Transverse colon (tissue), 4 donors: ENCODE measurements around the gene SNX12. TPM values are rescaled to one million over a fixed set of nuclear protein-coding genes. Genes with fewer than 3 reads are reported as not detected.

ENCODE experiments used
- DNase-seq: peaks from one replicate; pipeline ENCODE4 v3.0.0-alpha.2; 2019
- H3K27ac ChIP-seq, 4 donors: fragments of 200-600 bp; sonication (generic); 2 replicates each; pipeline ENCODE4 v1.5.1; 2016 to 2018; ENCODE audit warnings: inconsistent platforms in 4 of 4
- H3K27me3 ChIP-seq: fragments of 200-600 bp; sonication (generic); 2 replicates; pipeline ENCODE4 v1.5.1; 2017; ENCODE audit warnings: inconsistent platforms
- H3K36me3 ChIP-seq, 4 donors: fragments of 200-600 bp; sonication (generic); 2 replicates each; pipeline ENCODE4 v1.5.1; 2017 to 2019; ENCODE audit warnings: inconsistent platforms in 4 of 4
- H3K4me1 ChIP-seq, 4 donors: fragments of 200-600 bp; sonication (generic); 2 replicates each; pipeline ENCODE4 v1.5.1; 2017 to 2020; ENCODE audit warnings: inconsistent platforms in 4 of 4
- H3K4me3 ChIP-seq, 4 donors: fragments of 200-600 bp; sonication (generic); 1 replicate in 1 of 4; 2 replicates in 3 of 4; pipeline versions ENCODE4 v1.5.1 to v1.6.1; 2017 to 2019; ENCODE audit warnings: inconsistent platforms in 4 of 4
- H3K9me3 ChIP-seq, 2 donors: fragments of 200-600 bp; sonication (generic); 2 replicates each; pipeline ENCODE4 v1.5.1; 2017 to 2019; ENCODE audit warnings: inconsistent platforms in 2 of 2
- CTCF ChIP-seq, 5 experiments: fragments of 200-600 bp in 3 of 5; fragments of 450-650 bp in 2 of 5; sonication (generic) in 3 of 5; IDR thresholded peaks; 1 replicate in 2 of 5; 2 replicates in 3 of 5; pipeline ENCODE4 v1.5.1; 2016 to 2017; ENCODE audit warnings: antibody characterized with exemption in 5 of 5, inconsistent platforms in 3 of 5, mild to moderate bottlenecking in 2 of 5, moderate library complexity in 1 of 5
- EP300 ChIP-seq: sonication (generic); formaldehyde crosslinking; IDR thresholded peaks from one replicate; pipeline ENCODE4 v1.6.1; 2017; ENCODE audit warnings: antibody characterized with exemption, low read depth
- POLR2A ChIP-seq: fragments of 450-650 bp; IDR thresholded peaks from one replicate; pipeline ENCODE4 v1.6.1; 2016; ENCODE audit warnings: antibody characterized with exemption, mild to moderate bottlenecking, moderate library complexity
- POLR2AphosphoS5 ChIP-seq, 3 donors: sonication (generic); formaldehyde crosslinking; IDR thresholded peaks; one replicate each; pipeline ENCODE4 v1.6.1; 2016; ENCODE audit warnings: antibody characterized with exemption in 3 of 3
- WGBS, 2 donors: methylation state at CpG; one replicate each; pipeline ENCODE4 v1.1.5; 2018; ENCODE audit warnings: low coverage in 1 of 2; 5-methylcytosine and 5-hydroxymethylcytosine counted together
- in situ Hi-C, 4 donors: fragments of 200-750 bp; cut with MboI; loops; one replicate each; pipeline versions ENCODE4 v1.15.0 to v1.15.1; 2017; ENCODE audit warnings: low sequenced_read_pairs in 3 of 4, low pct_ligation_motif_present in 1 of 4, low pct_unique_long_range_greater_than_20kb in 1 of 4
- intact Hi-C: fragments of 100-400 bp; cut with DNase I; formaldehyde crosslinking; loops from one replicate; pipeline ENCODE4 v1.15.1; 2023; ENCODE audit warnings: low total_unique reads
- total RNA-seq, 4 donors: library from RNA; depleted of rRNA; stranded (reverse); fragments of >200 nt; gene quantifications; one replicate each; pipeline ENCODE4 v1.1.0, GENCODE V29; 2016

Gene SNX12
- total RNA-seq, 4 donors from 2014 or later, result 16.8 to 69.5 (median 35.0) TPM

DNA sequence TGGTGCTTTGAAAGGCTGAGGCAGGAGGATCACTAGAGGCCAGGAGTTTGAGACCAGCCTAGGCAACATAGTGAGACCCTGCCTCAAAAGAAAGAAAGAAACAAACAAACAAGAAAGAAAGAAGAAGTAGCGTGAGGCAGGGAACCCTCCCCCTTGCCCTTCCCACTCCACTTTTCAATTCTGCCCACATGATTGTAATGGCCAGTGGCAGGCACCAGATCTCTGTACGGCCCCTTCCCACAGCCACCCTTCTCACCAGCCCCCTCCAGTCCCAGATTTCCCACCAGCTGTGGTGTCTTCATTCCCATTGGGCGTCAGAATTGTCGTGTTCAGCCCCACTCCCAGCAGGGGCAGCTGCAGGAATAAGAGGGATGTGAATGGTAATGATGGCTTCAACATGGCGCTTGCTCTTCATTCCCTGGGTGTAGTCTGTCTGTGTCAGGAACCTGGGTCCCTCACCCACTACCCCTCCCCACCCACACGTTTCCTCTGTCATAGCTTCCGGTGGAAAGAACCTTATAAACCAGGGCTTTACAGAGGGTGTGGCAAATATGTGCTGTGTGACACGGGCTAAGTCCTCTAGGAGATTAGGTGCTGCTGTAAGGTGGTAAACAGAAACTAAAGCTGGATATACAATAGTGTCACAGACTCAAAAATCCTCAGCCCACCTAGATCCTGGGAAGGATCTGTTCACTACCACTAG, 43.2 kb upstream of the SNX12 start, which contains the start of gene IL2RG:
Gene IL2RG, minus strand, starts transcription at position 437 of the 703 bp plus-strand sequence. Its CDS starts 38 bp downstream, at position 399.
- Histone ChIP-seq H3K27ac (peak within 1 kb of the TSS; percentile 44 to 84 (median 68)), H3K27me3 (no peaks in the 10 kb centered on the region), H3K36me3 (no peaks in the 10 kb centered on the region), H3K4me3 (peak within 1 kb of the TSS in 1 of 4 donors; percentile 48), H3K4me1 (peaks cover 0 to 4% (median 0%) of the 10 kb centered on the region in 4 donors), H3K9me3 (no peaks in the 10 kb centered on the region)
- in situ Hi-C loops (no loop called here), intact Hi-C loops (no loop called here)
- WGBS, 2 donors, result 56% methylated on average over 8 of the region's 8 CpGs; no CpG with 5 or more reads in 1 of the 2 donors
- peak; percentile 72 for DNase-seq
- peak; percentile 58 to 93 (median 90) for TF ChIP-seq POLR2AphosphoS5 (IDR thresholded peaks at IDR 0.05)
- no peak for TF ChIP-seq EP300
- TF ChIP-seq POLR2A, result peak; percentile 92
- TF ChIP-seq CTCF (IDR thresholded peaks at IDR 0.05), result no peak

DNA sequence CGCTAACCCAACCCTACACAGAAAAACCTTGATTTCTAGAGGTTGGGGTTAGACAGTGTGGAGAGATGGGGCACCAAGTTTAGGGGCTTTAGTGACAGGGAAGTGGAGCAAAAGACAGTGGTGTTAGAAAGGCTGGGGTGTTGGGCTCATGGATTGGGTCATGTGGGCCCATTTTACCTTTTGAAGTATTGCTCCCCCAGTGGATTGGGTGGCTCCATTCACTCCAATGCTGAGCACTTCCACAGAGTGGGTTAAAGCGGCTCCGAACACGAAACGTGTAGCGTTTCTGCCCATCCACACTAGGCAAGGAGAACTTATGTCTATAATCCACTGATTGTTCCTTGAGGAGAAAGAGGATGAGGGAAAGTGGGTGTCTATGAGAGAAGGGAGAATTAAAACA, 40.9 kb upstream of the SNX12 start:
- 86 to 100% methylated on average over 1 to 6 of the region's 6 CpGs for WGBS, 2 donors
- intact Hi-C loops, result no loop called here
- Histone ChIP-seq H3K36me3 (no peaks in the 10 kb centered on the region), H3K9me3 (no peaks in the 10 kb centered on the region), H3K27me3 (no peaks in the 10 kb centered on the region), H3K4me1 (peaks cover 0 to 6% (median under 1%) of the 10 kb centered on the region in 4 donors), H3K4me3 (no peak overlapping the region), H3K27ac (no peak overlapping the region)
- DNase-seq, result no peak
- in situ Hi-C loops, result no loop called here
- TF ChIP-seq CTCF (IDR thresholded peaks at IDR 0.05) (no peak), EP300 (no peak), POLR2AphosphoS5 (IDR thresholded peaks at IDR 0.05) (no peak), POLR2A (no peak)

DNA sequence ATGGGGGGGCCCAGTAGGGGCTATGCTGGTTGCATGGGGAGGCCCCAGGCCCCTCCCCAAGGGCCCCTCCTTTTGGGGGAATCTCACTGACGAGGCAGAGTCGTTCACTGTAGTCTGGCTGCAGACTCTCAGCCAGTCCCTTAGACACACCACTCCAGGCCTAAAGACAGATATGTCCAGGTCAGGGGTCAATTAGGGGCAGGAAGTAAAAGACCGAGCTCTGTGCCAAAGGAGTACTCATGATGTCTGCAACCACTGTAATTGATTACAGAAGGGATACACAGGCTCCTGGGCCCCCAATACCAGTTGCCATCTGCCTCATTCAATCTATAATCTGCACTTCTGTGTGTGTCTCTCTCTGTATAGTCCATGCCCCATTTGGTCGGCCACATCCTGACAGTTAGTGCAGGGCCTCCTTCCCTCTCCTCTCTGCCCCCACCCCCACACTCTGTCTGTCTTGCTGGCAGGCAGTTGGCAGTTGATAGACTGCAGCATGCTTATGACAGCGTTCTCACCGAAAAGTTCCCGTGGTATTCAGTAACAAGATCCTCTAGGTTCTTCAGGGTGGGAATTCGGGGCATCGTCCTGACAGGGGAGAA, 39.7 kb upstream of the SNX12 start:
- in situ Hi-C loops (no loop called here), intact Hi-C loops (no loop called here)
- no peaks in the 10 kb centered on the region for H3K9me3 ChIP-seq
- H3K36me3 ChIP-seq, result no peaks in the 10 kb centered on the region
- H3K4me1 ChIP-seq, result peaks cover 7 to 12% (median 9%) of the 10 kb centered on the region in 4 donors
- H3K4me3 ChIP-seq, result no peak overlapping the region
- TF ChIP-seq POLR2A (no peak), CTCF (IDR thresholded peaks at IDR 0.05) (no peak), EP300 (no peak), POLR2AphosphoS5 (IDR thresholded peaks at IDR 0.05) (no peak)
- no peak overlapping the region for H3K27ac ChIP-seq
- no peak for DNase-seq
- 62% methylated on average over 9 of the region's 9 CpGs; no CpG with 5 or more reads in 1 of the 2 donors for WGBS, 2 donors
- no peaks in the 10 kb centered on the region for H3K27me3 ChIP-seq

GRCh38 chrX:71107245-71107644, 39.1 kb upstream of the SNX12 start:
- Histone ChIP-seq H3K9me3 (no peaks in the 10 kb centered on the region), H3K4me3 (no peak overlapping the region), H3K27ac (no peak overlapping the region), H3K4me1 (peaks cover 7 to 12% (median 8%) of the 10 kb centered on the region in 4 donors), H3K36me3 (no peaks in the 10 kb centered on the region), H3K27me3 (no peaks in the 10 kb centered on the region)
- no peak for DNase-seq
- TF ChIP-seq POLR2A (no peak), CTCF (IDR thresholded peaks at IDR 0.05) (no peak), POLR2AphosphoS5 (IDR thresholded peaks at IDR 0.05) (no peak), EP300 (no peak)
- WGBS, 2 donors, result 77 to 90% methylated on average over 2 to 4 of the region's 4 CpGs
- in situ Hi-C loops, result no loop called here
- intact Hi-C loops, result no loop called here
